GM19035 (cell line): ENCODE data around the gene CCDC39.
A peak's percentile ranks its signal among the peaks of the same experiment; 100 is the strongest.
"Not testable (repeated sequence)": the region's sequence is repeated elsewhere in the genome, so short reads cannot be mapped to it uniquely, and the experiment has no call there.

Experiments
- ATAC-seq: cut with Tn5 transposase; IDR thresholded peaks from one replicate; pipeline ENCODE4 v1.9.1; 2021; ENCODE audit not compliant: unreplicated experiment

Gene CCDC39

GRCh38 chr3:180626844-180627243 lies 52.4 kb downstream of the CCDC39 start:
- ATAC-seq, result peak; percentile 91

DNA sequence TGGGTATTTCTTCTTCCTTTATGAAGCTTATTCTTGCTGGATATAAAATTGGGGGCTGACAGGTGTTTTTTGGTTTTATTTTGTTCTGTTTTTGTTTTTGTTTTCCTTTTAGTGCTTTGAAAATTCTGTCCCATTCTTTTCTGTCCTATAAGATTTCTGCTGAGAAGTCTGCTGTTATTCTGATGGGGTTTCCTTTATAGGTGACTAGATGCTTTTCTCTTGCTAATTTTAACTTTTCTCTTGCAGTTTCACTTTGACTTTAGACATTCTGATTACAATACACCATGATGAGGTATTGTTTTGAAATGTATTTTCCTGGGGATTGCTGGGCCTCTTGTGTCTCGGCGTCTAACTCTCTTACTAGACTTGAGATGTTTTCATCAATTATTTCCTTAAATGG lies 54.6 kb downstream of the CCDC39 start:
- no peak for ATAC-seq

GRCh38 chr3:180619723-180620122 lies 59.6 kb downstream of the CCDC39 start:
- no peak for ATAC-seq

DNA sequence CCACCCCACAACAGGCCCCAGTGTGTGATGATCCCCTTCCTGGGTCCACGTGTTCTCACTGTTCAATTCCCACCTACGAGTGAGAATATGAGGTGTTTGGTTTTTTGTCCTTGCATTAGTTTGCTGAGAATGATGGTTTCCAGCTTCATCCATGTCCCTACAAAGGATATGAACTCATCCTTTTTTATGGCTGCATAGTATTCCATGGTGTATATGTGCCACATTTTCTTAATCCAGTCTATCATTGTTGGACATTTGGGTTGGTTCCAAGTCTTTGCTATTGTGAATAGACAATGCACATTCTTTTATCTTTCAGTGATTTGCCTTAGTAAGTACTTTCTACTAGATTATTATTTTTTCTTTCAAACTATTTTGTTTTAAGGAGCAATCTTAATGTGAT lies 60.7 kb downstream of the CCDC39 start:
- not testable (repeated sequence) for ATAC-seq

GRCh38 chr3:180617049-180617448 lies 62.2 kb downstream of the CCDC39 start:
- ATAC-seq, result no peak

- ATAC-seq, result no peak
These were observed 63.3 kb downstream of the CCDC39 start for GRCh38 chr3:180615954-180616353.

DNA sequence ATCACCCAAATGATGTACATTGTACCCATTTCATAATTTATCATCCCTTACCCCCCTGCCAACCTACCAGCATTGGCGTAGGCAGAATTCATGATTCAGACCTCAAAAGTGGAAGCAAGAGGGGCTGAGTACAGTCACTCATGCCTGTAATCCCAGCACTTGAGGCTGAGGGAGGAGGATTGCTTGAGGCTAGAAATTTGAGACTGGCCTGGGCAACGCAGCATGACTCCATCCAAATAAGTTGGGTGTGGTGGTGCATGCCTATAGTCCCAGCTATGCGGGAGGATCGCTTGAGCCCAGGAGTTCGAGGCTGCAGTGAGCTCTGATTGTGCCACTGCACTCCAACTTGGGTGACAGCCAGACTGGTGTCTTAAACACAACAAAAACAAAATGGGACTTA lies 66.9 kb downstream of the CCDC39 start:
- ATAC-seq, result no peak

- ATAC-seq, result no peak
These were observed 68.3 kb downstream of the CCDC39 start for GRCh38 chr3:180611006-180611405.

DNA sequence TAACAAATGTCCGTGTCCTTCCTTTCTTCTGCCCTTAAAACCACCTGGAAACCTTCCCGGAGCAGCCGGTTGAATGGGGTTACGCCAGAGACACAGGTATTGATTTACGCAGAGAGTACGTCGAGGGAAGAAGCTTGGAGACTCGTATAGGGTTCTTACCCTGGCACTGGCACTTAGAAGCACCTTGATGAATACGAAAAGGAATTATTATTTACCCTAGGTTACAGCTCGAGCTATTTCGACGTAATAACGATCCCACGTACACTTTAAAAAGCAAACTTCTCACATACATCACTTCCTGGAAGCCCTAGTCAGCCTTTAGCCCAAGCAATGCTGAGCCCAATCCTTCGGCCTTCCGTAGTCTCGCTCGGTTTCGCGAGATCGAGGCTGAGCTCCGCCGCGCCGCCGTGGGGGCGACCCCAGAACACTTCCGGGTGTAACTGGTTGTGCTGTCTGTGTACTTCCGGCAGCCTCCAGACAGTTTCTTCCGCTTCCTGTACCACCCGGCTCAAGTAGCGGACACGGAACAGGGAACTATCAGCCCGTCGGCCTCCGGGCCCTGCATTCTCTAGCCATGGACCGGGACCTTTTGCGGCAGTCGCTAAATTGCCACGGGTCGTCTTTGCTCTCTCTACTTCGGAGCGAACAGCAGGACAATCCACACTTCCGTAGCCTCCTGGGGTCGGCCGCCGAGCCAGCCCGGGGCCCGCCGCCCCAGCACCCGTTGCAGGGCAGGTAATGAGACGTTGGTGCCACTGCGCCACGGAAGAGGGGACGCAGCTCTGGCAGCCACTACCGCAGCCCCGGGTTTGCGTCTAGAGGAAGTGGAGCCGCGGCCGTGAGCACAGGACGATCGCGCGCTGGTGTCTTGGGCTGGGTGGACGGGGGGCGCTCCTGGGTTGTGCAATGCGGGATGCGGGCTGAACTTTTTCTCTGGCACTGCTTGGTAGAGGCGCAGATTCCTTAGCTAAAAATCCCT lies 77.3 kb downstream of the CCDC39 start, which contains the start of gene TTC14:
TSS of gene TTC14 (plus strand) at position 476 of the 979 bp plus-strand sequence. CDS start at position 575, 99 bp downstream.
- peak; percentile 98 for ATAC-seq

DNA sequence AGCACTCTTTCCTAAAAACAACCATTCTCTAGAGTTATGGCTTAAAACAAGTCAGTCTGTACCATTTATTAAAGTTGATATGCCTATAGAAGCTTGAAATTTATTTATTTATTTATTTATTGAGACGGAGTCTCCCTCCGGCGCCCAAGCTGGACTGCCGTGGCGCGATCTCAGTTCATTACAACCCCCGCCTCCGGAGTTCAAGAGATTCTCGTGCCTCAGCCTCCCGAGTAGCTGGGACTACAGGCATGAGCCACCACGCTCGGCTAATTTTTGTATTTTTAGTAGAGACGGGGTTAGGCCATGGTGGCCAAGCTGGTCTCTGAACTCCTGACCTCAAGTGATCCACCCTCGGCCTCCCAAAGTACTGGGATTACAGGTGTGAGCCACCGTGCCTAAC lies 78.8 kb downstream of the CCDC39 start:
- no peak for ATAC-seq

GRCh38 chr3:180595559-180595935 lies 83.7 kb downstream of the CCDC39 start:
- ATAC-seq, result no peak

DNA sequence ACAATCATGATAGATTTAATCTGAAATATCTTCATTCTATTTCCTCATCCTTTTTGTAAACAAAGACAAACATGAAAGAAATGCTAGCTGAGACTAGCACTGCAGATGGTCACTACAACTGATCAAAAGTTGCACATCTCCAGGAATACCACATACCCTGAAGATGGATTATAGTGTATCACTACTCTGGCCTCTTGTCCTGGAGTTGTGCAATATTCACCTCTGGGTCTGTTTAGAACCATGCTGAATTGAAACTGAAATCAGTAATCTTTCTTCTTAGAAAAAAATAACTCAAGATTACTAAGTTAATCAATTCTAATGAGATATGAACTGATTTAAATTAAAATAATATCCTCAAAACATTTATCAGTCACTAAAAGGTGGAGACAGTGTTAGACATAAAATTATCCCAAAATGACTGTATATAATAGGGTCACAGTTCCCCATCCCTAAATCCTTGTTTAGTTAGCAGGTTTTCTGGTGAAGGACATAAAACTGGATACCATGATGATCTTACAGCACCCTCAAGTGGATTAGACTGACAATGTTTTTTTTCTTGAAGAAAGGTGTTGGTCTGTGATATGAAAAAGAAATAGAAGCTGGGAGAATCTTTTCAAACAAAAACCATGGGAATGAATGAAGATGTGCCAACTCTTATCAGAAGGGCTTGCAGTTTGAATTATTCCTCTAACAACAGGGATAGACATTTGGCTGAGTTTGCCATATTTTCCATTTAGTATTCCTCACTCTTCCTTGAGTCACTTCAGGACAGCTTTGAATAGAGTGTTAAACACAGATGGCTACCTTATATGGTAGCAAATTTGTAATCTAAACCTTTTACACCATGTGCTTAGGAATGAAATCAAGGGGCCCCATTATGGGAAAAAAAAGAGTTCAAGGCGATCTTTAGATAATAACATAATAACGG lies 84.4 kb downstream of the CCDC39 start:
- peak; percentile 52 for ATAC-seq

DNA sequence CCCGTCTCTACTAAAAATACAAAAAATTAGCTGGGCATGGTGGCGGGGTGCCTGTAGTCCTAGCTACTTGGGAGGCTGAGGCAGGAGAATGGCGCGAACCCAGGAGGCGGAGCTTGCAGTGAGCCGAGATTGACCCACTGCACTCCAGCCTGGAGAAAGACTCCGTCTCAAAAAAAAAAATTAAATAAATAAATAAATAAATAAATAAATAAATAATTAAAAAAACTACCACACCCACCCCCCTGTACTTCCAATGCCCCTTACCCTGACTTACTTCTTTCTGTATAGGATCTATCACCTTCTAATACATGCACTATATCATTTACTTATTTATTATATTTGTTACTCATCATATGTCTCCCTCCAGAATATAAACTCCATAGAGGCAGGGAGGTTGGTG lies 85.7 kb downstream of the CCDC39 start:
- ATAC-seq, result not testable (repeated sequence)

DNA sequence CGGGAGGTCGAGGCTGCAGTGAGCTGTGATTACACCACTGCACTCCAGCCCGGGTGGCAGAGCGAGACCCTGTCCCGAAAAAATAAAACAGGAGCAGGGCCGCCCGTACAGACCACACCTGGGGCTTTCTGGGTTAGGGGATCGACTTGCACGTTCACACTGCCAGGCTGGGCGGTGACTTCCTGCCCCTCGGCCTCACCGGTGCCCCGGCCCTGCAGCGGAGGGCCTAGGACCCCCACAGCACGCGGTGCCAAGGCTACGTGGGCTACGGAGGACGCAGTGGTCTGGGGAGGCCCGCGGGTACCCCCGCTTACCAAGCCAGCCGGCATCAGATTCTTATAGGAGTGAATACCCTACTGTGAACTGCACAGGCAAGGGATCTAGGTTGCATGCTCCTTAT lies 88.9 kb downstream of the CCDC39 start:
- ATAC-seq, result no peak

GRCh38 chr3:180580934-180581333 lies 98.4 kb downstream of the CCDC39 start:
- ATAC-seq, result no peak

DNA sequence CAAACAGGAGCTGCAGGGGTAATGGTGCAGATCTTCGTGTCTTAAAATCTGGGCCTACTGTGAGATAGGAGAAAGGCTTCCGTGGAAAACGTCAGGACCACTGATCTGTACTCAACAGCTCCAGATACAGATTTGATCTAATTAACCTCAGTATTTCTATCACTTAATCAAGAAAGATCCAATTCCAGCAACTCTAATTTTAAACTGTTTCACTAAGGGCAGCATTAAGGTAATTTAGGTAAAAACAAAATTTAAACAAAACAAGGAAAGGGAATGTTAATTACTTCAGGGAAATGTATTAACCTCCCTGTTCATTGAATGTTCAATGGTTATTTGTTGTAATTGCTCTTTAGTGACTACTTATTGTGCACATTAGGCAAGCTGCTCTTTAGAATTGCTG lies 103.7 kb downstream of the CCDC39 start:
- ATAC-seq, result no peak

DNA sequence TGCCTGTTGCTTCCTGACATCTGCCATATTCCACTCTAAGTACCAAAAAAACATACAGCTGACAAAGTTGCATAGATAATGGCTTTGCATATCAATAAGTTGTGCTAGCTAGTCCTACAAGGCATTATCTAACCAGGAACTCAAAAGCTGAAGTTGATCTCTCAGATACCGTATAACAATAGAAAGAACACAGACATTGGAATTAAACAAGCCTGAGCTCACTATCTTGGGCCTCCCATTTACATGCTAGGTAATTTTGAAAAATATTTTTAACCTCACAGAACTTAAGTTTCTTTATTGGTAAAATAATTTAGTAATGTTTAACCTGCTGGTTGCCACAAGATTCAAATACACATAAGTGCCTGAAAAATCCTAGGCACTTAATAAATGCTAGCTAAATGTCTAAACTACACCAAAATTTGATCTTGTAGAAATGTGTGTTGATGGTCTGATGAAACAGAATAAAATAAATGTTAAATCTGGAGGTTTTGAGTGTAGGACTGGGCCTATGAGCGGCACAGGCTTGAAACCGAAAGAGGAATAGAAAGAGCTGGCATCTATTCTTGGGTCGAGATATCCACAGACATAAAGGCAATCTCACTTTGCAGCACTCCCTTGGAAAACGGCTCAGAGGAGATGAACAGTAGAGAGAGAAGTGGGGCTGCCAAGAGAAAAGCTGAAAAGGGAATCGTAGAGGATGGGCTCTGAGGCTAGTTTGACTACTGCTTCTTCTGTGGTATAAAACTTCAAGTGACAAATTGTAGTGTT lies 107.3 kb downstream of the CCDC39 start:
- ATAC-seq, result peak; percentile 89

DNA sequence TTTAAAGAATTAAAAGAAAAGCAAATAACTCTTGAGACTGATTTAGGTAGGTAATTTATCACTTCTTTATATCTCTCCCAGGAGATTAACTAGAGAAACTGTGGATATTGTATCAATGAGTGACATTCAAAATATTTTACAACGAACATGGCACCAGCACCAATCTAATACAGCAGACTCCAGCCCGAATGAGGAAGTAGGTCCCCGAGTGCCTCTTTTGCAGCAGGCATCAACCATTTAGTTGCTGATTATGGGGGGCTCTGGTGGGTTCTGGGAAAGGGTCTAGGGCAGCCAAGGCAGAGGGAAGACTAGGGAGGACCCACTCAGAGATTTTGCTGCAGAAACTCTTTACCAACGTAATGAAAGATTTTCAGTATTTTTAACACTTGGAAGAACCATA lies 109.1 kb downstream of the CCDC39 start:
- no peak for ATAC-seq

GRCh38 chr3:180564676-180565075 lies 114.6 kb downstream of the CCDC39 start:
- no peak for ATAC-seq
